Measurements from ENCODE around the gene ZNF311. TPM values are rescaled to one million over a fixed set of nuclear protein-coding genes. Genes with fewer than 3 reads are reported as not detected.

ZNF311 gene
- total RNA-seq (2013), result 0.15 TPM
- polyA plus RNA-seq (under 1 TPM in 2 of 3 donors, not detected in 1; 0.05 TPM), polyA minus RNA-seq (0.08 and 0.14 TPM in 2 replicates), total RNA-seq (0 to 1.5 (median 0.13) reads per million in 11 experiments)

DNA sequence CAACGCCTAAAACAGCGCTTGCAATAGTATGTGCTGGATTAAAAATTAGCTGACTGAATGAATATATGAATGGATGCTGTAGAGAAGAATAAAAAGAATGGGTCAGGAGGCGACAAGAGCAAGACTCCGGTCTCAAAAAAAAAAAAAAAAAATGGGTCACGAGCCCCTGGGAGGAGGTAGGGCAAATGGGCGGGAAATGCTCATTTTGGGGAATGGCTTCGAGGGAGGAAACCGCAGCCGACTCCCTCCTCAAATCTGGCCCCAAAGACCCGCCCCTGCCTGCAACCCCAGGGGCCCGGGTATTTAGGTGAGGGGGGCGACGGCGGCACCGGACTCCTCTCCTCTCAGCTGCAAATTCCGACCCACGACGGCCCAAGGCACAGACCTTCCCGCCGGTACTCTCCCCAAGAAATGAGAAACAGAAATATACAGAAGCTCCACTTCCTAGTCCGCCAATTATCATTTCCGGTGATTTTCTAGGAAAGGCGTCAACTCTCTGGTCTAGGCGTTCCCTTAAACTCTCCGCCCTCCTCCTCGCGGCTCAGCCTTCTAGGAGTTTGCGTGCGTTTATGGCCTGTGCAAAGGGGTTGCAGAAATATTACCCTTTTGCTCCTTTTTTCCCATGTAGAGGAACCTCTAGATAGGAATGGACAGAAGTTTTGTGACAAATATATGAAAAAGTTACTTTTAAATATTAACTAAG lies at the start of gene ZNF311:
Gene ZNF311 (minus strand): TSS at position 133 of the 703 bp plus-strand sequence. CDS start 1,361 bp downstream, outside the sequence.
- peak; percentile 29 to 48 (median 41) for DNase-seq
- 8% methylated on average over 12 of the region's 29 CpGs for WGBS (ENCODE audit: insufficient coverage)
- H3K4me3 ChIP-seq (replicated peaks in 1 of 3; ENCODE audit: low read depth in 2 of 3, low read length in 3 of 3), result peak within 1 kb of the TSS; percentile 37 to 81 (median 59)
- H3K27ac ChIP-seq (ENCODE audit: low read depth in 1 of 2, low read length in 2 of 2), result no peak within 1 kb of the TSS
- peak within 1 kb of the TSS; percentile 37 for H3K9ac ChIP-seq (ENCODE audit: insufficient read depth, low read length, poor library complexity, severe bottlenecking)
- H2AFZ ChIP-seq (ENCODE audit: insufficient read depth, low read depth, low read length, poor library complexity, severe bottlenecking), result peak within 1 kb of the TSS; percentile 81
- no peaks in the 10 kb centered on the region for H3K9me3 ChIP-seq (replicated peaks in 1 of 2; ENCODE audit: control insufficient read depth in 1 of 2, insufficient read depth in 1 of 2, low read length in 2 of 2)
- no peaks in the 10 kb centered on the region for H3K79me2 ChIP-seq (ENCODE audit: insufficient read depth, low read length)
- peak within 1 kb of the TSS; percentile 80 for H3K4me2 ChIP-seq (replicated peaks; ENCODE audit: extremely low read depth, low read length, poor library complexity, severe bottlenecking)
- Mint-ChIP-seq H3K9me3 (peaks cover 2 to 22% (median 5%) of the 10 kb centered on the region in 7 donors), H3K4me3 (peak within 1 kb of the TSS; percentile 81 to 94), H3K27me3 (ENCODE audit: low read depth in 3 of 3) (peaks cover 10 to 18% (median 16%) of the 10 kb centered on the region in 3 donors), H3K27ac (peak within 1 kb of the TSS in 2 of 7 donors; percentile 25 to 81), H3K4me1 (peaks cover 10% of the 10 kb centered on the region), H3K36me3 (no peaks in the 10 kb centered on the region)
- no peaks in the 10 kb centered on the region for H4K20me1 ChIP-seq (ENCODE audit: insufficient read depth, low read length)
- intact Hi-C loops (cut with micrococcal nuclease), result no loop called here
- no peaks in the 10 kb centered on the region for H3K36me3 ChIP-seq (replicated peaks in 1 of 2; ENCODE audit: control insufficient read depth in 1 of 2, insufficient read depth in 2 of 2, low read length in 2 of 2)
- TF ChIP-seq, protein P1, sequence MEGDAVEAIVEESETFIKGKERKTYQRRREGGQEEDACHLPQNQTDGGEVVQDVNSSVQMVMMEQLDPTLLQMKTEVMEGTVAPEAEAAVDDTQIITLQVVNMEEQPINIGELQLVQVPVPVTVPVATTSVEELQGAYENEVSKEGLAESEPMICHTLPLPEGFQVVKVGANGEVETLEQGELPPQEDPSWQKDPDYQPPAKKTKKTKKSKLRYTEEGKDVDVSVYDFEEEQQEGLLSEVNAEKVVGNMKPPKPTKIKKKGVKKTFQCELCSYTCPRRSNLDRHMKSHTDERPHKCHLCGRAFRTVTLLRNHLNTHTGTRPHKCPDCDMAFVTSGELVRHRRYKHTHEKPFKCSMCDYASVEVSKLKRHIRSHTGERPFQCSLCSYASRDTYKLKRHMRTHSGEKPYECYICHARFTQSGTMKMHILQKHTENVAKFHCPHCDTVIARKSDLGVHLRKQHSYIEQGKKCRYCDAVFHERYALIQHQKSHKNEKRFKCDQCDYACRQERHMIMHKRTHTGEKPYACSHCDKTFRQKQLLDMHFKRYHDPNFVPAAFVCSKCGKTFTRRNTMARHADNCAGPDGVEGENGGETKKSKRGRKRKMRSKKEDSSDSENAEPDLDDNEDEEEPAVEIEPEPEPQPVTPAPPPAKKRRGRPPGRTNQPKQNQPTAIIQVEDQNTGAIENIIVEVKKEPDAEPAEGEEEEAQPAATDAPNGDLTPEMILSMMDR (IDR thresholded peaks at IDR 0.05), result no peak
- H3K27me3 ChIP-seq (ENCODE audit: control insufficient read depth in 2 of 2, insufficient read depth in 2 of 2, low read length in 2 of 2), result peaks cover 10 to 14% of the 10 kb centered on the region in 2 donors
- H3K4me1 ChIP-seq (ENCODE audit: control insufficient read depth in 1 of 2, insufficient read depth in 2 of 2, low read length in 2 of 2), result peaks cover 7 to 9% of the 10 kb centered on the region in 2 donors

DNA sequence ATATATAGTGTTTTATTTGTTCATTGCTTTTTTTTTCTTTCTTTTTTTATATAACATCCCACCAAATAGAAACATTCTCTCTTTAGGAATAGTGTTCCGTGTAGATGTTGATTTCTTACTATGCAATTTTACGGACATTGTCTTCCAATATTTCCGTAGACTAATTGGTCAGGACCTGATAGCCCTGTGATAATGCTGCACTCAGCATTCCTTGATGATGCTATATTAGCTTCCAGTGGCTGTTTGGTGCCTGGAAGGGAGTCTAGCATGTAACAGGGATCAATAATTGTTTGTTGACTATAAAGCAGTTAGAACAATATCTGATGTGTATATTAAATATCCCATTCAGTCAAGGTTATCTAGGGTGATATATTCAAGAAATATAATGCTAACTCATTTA lies 46.6 kb upstream of the ZNF311 start:
- Histone ChIP-seq H3K4me2 (replicated peaks; ENCODE audit: extremely low read depth, low read length, poor library complexity, severe bottlenecking) (no peak overlapping the region), H3K4me3 (replicated peaks in 1 of 3; ENCODE audit: low read depth in 2 of 3, low read length in 3 of 3) (no peak overlapping the region), H3K79me2 (ENCODE audit: insufficient read depth, low read length) (no peaks in the 10 kb centered on the region), H4K20me1 (ENCODE audit: insufficient read depth, low read length) (no peaks in the 10 kb centered on the region), H3K9me3 (replicated peaks in 1 of 2; ENCODE audit: control insufficient read depth in 1 of 2, insufficient read depth in 1 of 2, low read length in 2 of 2) (no peaks in the 10 kb centered on the region), H3K36me3 (replicated peaks in 1 of 2; ENCODE audit: control insufficient read depth in 1 of 2, insufficient read depth in 2 of 2, low read length in 2 of 2) (no peaks in the 10 kb centered on the region), H3K4me1 (ENCODE audit: control insufficient read depth in 1 of 2, insufficient read depth in 2 of 2, low read length in 2 of 2) (no peaks in the 10 kb centered on the region), H3K9ac (ENCODE audit: insufficient read depth, low read length, poor library complexity, severe bottlenecking) (no peak overlapping the region), H3K27me3 (ENCODE audit: control insufficient read depth in 2 of 2, insufficient read depth in 2 of 2, low read length in 2 of 2) (peaks cover 0 to 4% of the 10 kb centered on the region in 2 donors), H3K27ac (ENCODE audit: low read depth in 1 of 2, low read length in 2 of 2) (no peak overlapping the region), H2AFZ (ENCODE audit: insufficient read depth, low read depth, low read length, poor library complexity, severe bottlenecking) (no peak overlapping the region)
- H3K4me3 Mint-ChIP-seq, result no peak overlapping the region
- intact Hi-C loops (cut with micrococcal nuclease), result no loop called here
- peaks cover 0 to 7% (median 5%) of the 10 kb centered on the region in 3 donors for H3K27me3 Mint-ChIP-seq (ENCODE audit: low read depth in 3 of 3)
- no peak for DNase-seq
- no peaks in the 10 kb centered on the region for H3K36me3 Mint-ChIP-seq
- H3K9me3 Mint-ChIP-seq, result peaks cover 0 to 9% (median 3%) of the 10 kb centered on the region in 7 donors
- TF ChIP-seq, protein P1 (IDR thresholded peaks at IDR 0.05), result no peak
- H3K27ac Mint-ChIP-seq, result no peak overlapping the region
- 96% methylated on average over 3 of the region's 3 CpGs for WGBS (ENCODE audit: insufficient coverage)
- H3K4me1 Mint-ChIP-seq, result no peaks in the 10 kb centered on the region

Data from CD14-positive monocyte (primary cell).